HG03442 (cell line): ENCODE results near the gene ZNF160.
"Not testable (repeated sequence)": the region's sequence is repeated elsewhere in the genome, so short reads cannot be mapped to it uniquely, and the experiment has no call there.

ENCODE experiments used
- ATAC-seq: cut with Tn5 transposase; IDR thresholded peaks from one replicate; pipeline ENCODE4 v1.9.1; 2021; ENCODE audit warnings: mild to moderate bottlenecking, moderate library complexity; ENCODE audit not compliant: unreplicated experiment

Gene ZNF160

DNA sequence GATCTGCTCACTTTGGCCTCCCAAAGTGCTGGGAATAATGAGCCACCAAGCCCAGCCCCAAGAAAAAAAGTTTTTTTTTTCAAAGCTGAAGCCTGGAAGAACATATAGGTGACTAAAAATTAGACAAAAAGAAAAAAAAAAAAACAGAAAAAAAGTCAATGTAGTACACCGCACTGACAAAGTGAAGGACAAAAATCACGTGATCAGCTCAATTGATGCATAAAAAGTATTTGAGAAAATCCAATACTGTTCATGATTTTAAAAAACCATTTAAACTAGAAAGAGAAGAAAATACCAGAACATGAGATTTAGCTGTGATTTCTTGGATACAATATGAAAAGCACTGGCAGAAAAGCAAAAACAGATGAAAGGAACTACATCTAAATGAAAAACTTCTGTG, 69.2 kb downstream of the ZNF160 start:
- no peak for ATAC-seq

DNA sequence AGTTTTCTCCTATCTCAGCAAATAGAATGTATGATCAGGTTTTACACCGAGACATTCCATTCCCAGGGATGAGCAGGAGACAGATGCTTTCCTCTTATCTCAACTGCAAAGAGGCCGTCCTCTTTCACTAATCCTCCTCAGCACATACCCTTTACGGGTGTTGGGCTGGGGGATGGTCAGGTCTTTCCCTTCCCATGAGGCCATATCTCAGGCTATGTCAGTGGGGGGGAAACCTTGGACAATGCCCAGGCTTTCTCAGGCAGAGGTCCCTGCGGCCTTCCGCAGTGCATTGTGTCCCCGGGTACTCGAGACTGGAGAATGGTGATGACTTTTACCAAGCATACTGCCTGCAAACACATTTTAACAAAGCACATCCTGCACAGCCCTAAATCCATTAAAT, 74.9 kb downstream of the ZNF160 start:
- not testable (repeated sequence) for ATAC-seq

DNA sequence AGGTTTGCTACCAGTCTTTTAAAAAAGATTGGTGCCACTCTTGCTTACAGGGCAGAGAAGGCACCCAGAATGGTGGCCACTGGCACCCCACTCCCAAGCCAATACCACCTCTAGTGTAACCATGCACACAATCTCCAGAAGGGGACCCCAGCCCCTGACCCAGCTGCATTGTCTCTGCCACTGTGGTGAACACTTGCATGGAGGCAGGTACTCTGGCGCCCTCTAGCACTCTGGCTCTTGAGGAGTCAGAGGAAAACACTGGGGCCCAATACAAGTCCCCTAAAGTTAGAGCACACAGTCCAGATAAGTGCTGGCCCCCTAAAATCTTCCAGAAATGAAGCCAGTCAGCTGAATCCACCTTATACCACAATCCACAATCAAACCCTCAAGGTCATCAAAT, 83.5 kb downstream of the ZNF160 start:
- ATAC-seq, result no peak
